Measurements from ENCODE around the gene APOBEC3H.
"Not testable (repeated sequence)": the region's sequence is repeated elsewhere in the genome, so short reads cannot be mapped to it uniquely, and the experiment has no call there.

The APOBEC3H gene

DNA sequence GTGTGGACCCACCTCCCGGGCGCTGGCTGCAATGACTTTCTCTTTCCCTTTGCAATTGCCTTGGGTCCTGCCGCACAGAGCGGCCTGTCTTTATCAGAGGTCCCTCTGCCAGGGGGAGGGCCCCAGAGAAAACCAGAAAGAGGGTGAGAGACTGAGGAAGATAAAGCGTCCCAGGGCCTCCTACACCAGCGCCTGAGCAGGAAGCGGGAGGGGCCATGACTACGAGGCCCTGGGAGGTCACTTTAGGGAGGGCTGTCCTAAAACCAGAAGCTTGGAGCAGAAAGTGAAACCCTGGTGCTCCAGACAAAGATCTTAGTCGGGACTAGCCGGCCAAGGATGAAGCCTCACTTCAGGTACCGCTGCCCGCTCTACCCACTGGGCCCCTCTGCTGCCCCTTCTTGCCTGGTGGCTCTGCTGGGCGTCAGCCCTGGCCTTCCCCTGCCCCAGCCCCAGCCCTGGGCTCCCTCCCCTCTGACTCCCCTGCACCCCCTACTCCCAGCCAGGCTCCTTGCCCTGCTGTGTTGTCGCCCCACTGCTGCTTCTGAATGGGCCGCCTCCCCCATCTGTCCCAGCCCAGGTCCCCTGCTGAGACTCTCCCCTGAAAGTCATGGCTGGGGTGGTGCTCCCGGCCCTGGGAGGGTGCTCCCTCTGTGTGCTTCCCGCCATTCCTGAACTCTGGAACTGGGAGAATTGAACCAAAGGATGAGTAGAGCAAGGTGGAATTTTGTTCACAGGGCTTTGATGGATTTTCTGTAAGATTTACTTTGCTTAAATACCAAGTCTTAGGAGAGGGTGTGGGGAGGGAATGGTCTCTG, 19.8 kb upstream of the APOBEC3H start, which contains the start of gene APOBEC3G:
Gene APOBEC3G, plus strand, starts transcription at position 250 of the 815 bp plus-strand sequence. Its CDS starts 87 bp downstream, at position 337.
- Mint-ChIP-seq H3K27ac (peak within 1 kb of the TSS; percentile 87), H3K4me3 (peak within 1 kb of the TSS; percentile 89), H3K36me3 (ENCODE audit: low read depth) (peaks cover 32% of the 10 kb centered on the region), H3K4me1 (ENCODE audit: low read depth) (peaks cover 33% of the 10 kb centered on the region)
- not testable (repeated sequence) for H3K9me3 Mint-ChIP-seq; H3K27me3 Mint-ChIP-seq (ENCODE audit: low read depth)

- peaks cover 35% of the 10 kb centered on the region for H3K4me1 Mint-ChIP-seq (ENCODE audit: low read depth)
- peaks cover 35% of the 10 kb centered on the region for H3K36me3 Mint-ChIP-seq (ENCODE audit: low read depth)
- not testable (repeated sequence) for H3K27me3 Mint-ChIP-seq (ENCODE audit: low read depth); H3K9me3 Mint-ChIP-seq
- peak overlapping the region; percentile 87 for H3K27ac Mint-ChIP-seq
- peak overlapping the region; percentile 89 for H3K4me3 Mint-ChIP-seq
These were observed 19.1 kb upstream of the APOBEC3H start for GRCh38 chr22:39077912-39078311.

DNA sequence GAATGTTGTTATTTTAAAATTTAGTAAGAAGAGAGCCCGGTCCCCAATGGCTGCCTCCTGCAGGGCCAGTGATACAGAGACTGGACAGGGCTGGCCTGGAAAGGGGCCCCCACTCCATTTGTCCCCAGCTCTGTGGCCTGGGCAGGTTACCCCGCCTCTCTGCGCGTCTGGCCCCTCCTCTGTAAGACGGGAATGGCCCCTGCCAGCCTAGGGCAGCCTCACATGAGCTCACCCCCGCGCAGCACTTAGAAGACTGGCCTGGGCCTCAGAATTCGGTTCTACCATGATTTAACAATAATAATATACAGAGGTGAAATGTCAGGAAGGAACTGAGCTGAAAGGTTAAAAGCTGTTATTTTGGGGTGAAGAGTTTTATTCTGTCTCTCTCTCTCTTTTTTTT, 18.7 kb upstream of the APOBEC3H start:
- Mint-ChIP-seq H3K27ac (peak overlapping the region; percentile 87), H3K9me3 (no peaks in the 10 kb centered on the region), H3K4me3 (peak overlapping the region; percentile 89), H3K36me3 (ENCODE audit: low read depth) (peaks cover 38% of the 10 kb centered on the region), H3K4me1 (ENCODE audit: low read depth) (peaks cover 36% of the 10 kb centered on the region), H3K27me3 (ENCODE audit: low read depth) (no peaks in the 10 kb centered on the region)

DNA sequence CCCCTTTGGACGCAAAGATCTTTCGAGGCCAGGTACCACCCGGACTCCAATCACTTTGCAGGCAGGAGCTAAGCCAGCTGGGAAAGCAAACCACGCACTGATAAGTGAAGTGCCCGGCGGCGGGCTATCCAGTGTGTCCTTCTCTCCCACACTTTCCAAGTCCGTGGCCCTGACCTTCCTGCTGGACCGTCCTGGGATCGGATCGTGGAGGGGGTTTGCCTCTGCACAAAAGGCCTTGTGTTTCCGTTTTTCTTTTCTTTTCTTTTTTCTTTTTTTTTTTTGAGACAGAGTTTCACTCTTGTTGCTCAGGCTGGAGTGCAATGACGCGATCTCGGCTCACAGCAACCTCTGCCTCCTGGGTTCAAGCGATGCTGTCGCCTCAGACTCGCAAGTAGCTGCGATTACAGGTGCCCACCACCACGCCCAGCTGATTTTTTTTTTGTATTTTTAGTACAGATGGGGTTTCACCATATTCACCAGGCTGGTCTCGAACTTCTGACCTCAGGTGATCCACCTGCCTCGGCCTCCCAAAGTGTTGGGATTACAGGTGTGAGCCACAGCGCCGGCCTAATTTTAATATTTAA, 17.9 kb upstream of the APOBEC3H start:
- H3K27ac Mint-ChIP-seq; H3K9me3 Mint-ChIP-seq; H3K27me3 Mint-ChIP-seq (ENCODE audit: low read depth): not testable (repeated sequence)
- Mint-ChIP-seq H3K4me1 (ENCODE audit: low read depth) (peaks cover 36% of the 10 kb centered on the region), H3K4me3 (peak overlapping the region; percentile 89), H3K36me3 (ENCODE audit: low read depth) (peaks cover 39% of the 10 kb centered on the region)

- H3K27ac Mint-ChIP-seq, result peak overlapping the region; percentile 57
- H3K4me3 Mint-ChIP-seq, result no peak overlapping the region
- H3K9me3 Mint-ChIP-seq, result no peaks in the 10 kb centered on the region
- peaks cover 42% of the 10 kb centered on the region for H3K36me3 Mint-ChIP-seq (ENCODE audit: low read depth)
- peaks cover 35% of the 10 kb centered on the region for H3K4me1 Mint-ChIP-seq (ENCODE audit: low read depth)
- no peaks in the 10 kb centered on the region for H3K27me3 Mint-ChIP-seq (ENCODE audit: low read depth)
These were observed 16.8 kb upstream of the APOBEC3H start for GRCh38 chr22:39080052-39080762.

- peaks cover 36% of the 10 kb centered on the region for H3K4me1 Mint-ChIP-seq (ENCODE audit: low read depth)
- H3K36me3 Mint-ChIP-seq (ENCODE audit: low read depth), result peaks cover 43% of the 10 kb centered on the region
- no peaks in the 10 kb centered on the region for H3K27me3 Mint-ChIP-seq (ENCODE audit: low read depth)
- H3K27ac Mint-ChIP-seq, result peak overlapping the region; percentile 26
- peak overlapping the region; percentile 44 for H3K4me3 Mint-ChIP-seq
- no peaks in the 10 kb centered on the region for H3K9me3 Mint-ChIP-seq
These were observed 16.0 kb upstream of the APOBEC3H start for GRCh38 chr22:39081016-39081415.

GRCh38 chr22:39081598-39081997, 15.4 kb upstream of the APOBEC3H start:
- peak overlapping the region; percentile 7 for H3K4me3 Mint-ChIP-seq
- peaks cover 38% of the 10 kb centered on the region for H3K4me1 Mint-ChIP-seq (ENCODE audit: low read depth)
- peaks cover 47% of the 10 kb centered on the region for H3K36me3 Mint-ChIP-seq (ENCODE audit: low read depth)
- no peaks in the 10 kb centered on the region for H3K9me3 Mint-ChIP-seq
- H3K27me3 Mint-ChIP-seq (ENCODE audit: low read depth), result no peaks in the 10 kb centered on the region
- H3K27ac Mint-ChIP-seq, result peak overlapping the region; percentile 16

DNA sequence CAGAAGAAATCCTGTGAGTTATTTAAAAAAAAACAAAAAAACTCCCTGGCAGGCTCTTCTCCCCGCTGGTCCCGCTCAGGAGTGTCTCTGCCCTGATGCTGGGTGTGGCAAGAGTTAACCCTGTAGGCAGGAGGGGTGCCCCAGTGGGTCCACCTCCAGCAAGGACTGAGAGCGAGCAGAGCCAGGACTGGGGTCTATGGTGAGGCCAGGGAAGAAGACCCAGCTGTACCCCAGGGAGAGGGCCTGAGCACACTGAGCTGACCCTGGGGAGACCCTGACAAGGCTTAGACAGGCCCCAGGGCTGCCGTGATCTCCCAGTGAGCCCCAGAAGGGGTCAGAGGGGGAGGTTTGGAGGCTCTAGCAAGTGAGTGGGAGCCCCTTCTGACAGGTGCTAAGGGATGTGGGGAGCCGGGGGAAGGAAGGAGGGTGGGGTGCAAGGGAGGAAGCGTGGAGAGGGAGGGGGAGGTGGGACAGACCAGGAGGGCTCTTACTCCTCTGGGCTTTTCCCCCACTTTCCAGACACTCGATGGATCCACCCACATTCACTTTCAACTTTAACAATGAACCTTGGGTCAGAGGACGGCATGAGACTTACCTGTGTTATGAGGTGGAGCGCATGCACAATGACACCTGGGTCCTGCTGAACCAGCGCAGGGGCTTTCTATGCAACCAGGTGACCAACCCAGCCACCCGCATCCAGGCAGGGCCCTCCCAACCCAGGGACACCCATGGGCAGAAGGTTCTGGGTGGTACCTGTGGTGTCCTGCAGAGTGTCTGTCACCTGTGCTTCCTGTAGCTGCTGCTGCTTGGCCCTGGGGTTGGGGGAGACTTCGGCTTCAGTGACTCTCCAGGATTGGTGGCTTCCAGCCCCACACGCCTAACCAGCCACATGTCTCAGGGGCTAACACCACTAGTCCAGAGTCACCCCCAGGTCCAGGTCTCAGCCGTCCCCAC, 13.6 kb upstream of the APOBEC3H start:
- peaks cover 39% of the 10 kb centered on the region for H3K4me1 Mint-ChIP-seq (ENCODE audit: low read depth)
- peaks cover 44% of the 10 kb centered on the region for H3K36me3 Mint-ChIP-seq (ENCODE audit: low read depth)
- no peak overlapping the region for H3K4me3 Mint-ChIP-seq
- H3K27ac Mint-ChIP-seq, result no peak overlapping the region
- no peaks in the 10 kb centered on the region for H3K27me3 Mint-ChIP-seq (ENCODE audit: low read depth)
- no peaks in the 10 kb centered on the region for H3K9me3 Mint-ChIP-seq

DNA sequence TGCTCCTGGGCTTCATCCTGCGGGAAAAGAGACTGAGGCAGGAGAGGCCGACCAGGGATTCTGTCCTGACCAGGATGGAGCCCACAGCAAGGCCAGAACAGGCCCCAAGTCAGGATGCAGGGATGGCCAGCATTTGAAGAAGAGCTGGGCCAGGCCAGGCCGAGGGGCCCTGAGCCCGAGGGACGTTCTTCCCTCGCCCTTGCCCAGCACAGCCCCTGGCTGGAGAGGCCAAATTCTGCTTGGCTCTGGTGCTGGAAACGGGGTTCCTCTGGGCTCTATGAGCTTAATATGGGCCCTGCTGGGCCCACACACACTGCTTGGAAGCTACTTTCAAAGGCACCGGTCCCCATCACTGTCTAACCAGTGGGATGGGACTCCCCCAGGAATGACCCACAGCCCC, 12.4 kb upstream of the APOBEC3H start:
- H3K27me3 Mint-ChIP-seq (ENCODE audit: low read depth), result no peaks in the 10 kb centered on the region
- H3K27ac Mint-ChIP-seq, result no peak overlapping the region
- peaks cover 48% of the 10 kb centered on the region for H3K4me1 Mint-ChIP-seq (ENCODE audit: low read depth)
- no peak overlapping the region for H3K4me3 Mint-ChIP-seq
- H3K9me3 Mint-ChIP-seq, result no peaks in the 10 kb centered on the region
- H3K36me3 Mint-ChIP-seq (ENCODE audit: low read depth), result peaks cover 41% of the 10 kb centered on the region

DNA sequence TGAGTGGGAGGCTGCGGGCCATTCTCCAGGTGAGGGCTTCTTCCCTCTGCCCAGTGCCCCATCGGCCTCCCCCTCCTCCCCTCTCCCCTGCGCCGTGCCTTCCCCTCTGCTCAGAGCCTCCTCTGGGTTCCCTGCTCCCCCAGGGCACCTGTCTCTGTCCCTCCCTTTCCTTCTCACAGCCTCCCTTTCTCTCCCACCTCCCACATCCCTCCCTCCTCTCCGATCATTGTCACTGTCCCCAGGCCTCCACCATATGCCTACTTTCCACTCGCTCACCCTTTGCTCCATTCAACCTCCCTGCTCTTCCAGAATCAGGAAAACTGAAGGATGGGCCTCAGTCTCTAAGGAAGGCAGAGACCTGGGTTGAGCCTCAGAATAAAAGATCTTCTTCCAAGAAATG, 9.9 kb upstream of the APOBEC3H start:
- peaks cover 58% of the 10 kb centered on the region for H3K4me1 Mint-ChIP-seq (ENCODE audit: low read depth)
- H3K9me3 Mint-ChIP-seq, result no peaks in the 10 kb centered on the region
- no peaks in the 10 kb centered on the region for H3K27me3 Mint-ChIP-seq (ENCODE audit: low read depth)
- H3K4me3 Mint-ChIP-seq, result no peak overlapping the region
- H3K36me3 Mint-ChIP-seq (ENCODE audit: low read depth), result peaks cover 23% of the 10 kb centered on the region
- H3K27ac Mint-ChIP-seq, result peak overlapping the region; percentile 90

DNA sequence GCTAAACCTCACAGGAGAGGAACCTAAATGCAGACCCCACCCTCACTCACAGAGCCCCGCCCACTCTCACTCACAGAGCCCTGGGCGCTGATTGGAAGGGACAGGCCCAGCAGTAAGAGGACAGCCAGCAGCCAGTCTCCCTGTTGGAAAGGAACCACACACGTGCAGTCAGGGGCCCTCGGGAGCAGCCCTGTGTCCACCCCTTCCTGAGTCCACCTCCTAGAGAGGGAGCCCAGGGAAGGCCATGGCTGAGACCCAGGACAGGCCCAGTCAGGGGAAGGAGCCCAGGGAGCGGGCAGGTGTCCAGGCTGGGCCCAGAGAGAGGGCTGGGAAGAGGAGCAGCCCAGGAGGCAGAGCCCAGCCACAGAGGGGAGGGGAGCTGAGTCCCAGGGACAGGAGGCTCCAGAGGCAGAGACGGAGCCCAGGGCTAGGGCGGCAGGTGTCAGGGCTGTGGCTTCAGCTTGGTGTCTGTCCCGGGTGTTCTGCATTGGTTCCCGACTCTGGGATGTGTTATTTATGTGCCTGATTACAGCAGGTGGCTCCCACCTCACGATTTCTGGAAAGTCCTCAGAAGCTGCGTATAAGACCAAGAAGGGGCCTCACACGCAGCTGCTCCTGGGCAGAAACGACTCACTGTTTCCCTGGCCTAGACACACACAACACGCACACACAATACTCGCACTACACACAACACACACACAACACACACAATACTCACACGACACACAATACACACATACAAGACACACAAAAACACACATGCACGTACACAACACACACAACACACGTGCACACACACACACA, 9.0 kb upstream of the APOBEC3H start:
- H3K27ac Mint-ChIP-seq, result peak overlapping the region; percentile 90
- no peaks in the 10 kb centered on the region for H3K27me3 Mint-ChIP-seq (ENCODE audit: low read depth)
- H3K4me1 Mint-ChIP-seq (ENCODE audit: low read depth), result peaks cover 66% of the 10 kb centered on the region
- H3K36me3 Mint-ChIP-seq (ENCODE audit: low read depth), result peaks cover 18% of the 10 kb centered on the region
- H3K9me3 Mint-ChIP-seq, result no peaks in the 10 kb centered on the region
- H3K4me3 Mint-ChIP-seq, result peak overlapping the region; percentile 3

GRCh38 chr22:39088685-39089032, 8.4 kb upstream of the APOBEC3H start:
- H3K9me3 Mint-ChIP-seq, result no peaks in the 10 kb centered on the region
- H3K4me1 Mint-ChIP-seq (ENCODE audit: low read depth), result peaks cover 69% of the 10 kb centered on the region
- peak overlapping the region; percentile 3 for H3K4me3 Mint-ChIP-seq
- H3K36me3 Mint-ChIP-seq (ENCODE audit: low read depth), result peaks cover 15% of the 10 kb centered on the region
- no peaks in the 10 kb centered on the region for H3K27me3 Mint-ChIP-seq (ENCODE audit: low read depth)
- peak overlapping the region; percentile 90 for H3K27ac Mint-ChIP-seq

DNA sequence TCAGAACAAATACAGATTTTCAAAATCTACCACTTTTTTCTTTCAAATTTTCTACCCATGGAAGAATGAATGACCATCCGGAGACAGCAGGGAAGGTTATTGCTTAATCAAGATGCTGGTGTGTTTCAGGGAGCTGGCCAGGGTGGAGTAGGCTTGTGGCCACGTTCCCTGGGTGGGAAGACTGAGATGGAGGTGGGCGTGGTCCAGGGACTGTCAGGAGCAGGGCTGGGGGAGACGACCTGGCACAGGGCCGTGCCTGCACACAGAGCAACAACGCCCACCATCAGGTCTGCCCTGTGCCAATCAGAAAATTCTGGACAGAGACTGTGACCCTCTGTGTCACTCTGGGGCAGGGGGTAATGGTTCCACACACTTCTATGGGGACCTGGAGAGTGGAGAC, 7.1 kb upstream of the APOBEC3H start:
- peaks cover 78% of the 10 kb centered on the region for H3K4me1 Mint-ChIP-seq (ENCODE audit: low read depth)
- H3K27me3 Mint-ChIP-seq (ENCODE audit: low read depth), result no peaks in the 10 kb centered on the region
- H3K27ac Mint-ChIP-seq, result peak overlapping the region; percentile 90
- H3K4me3 Mint-ChIP-seq, result peak overlapping the region; percentile 38
- no peaks in the 10 kb centered on the region for H3K9me3 Mint-ChIP-seq
- H3K36me3 Mint-ChIP-seq (ENCODE audit: low read depth), result peaks cover 14% of the 10 kb centered on the region

Data from T-helper 1 cell treated with Interleukin-12 subunit alpha and Interleukin-12 subunit beta and Interleukin-4 antibody, amounts not matched to agents 30 μg/mL and 1 μg/mL, for 36 hours (primary cell).